ENCODE measurements around the gene N4BP2.

Gene N4BP2

GRCh38 chr4:40055511-40055862, 1.2 kb upstream of the N4BP2 start:
- TF ChIP-seq, protein P1, sequence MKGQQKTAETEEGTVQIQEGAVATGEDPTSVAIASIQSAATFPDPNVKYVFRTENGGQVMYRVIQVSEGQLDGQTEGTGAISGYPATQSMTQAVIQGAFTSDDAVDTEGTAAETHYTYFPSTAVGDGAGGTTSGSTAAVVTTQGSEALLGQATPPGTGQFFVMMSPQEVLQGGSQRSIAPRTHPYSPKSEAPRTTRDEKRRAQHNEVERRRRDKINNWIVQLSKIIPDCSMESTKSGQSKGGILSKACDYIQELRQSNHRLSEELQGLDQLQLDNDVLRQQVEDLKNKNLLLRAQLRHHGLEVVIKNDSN (IDR thresholded peaks at IDR 0.05), result no peak

DNA sequence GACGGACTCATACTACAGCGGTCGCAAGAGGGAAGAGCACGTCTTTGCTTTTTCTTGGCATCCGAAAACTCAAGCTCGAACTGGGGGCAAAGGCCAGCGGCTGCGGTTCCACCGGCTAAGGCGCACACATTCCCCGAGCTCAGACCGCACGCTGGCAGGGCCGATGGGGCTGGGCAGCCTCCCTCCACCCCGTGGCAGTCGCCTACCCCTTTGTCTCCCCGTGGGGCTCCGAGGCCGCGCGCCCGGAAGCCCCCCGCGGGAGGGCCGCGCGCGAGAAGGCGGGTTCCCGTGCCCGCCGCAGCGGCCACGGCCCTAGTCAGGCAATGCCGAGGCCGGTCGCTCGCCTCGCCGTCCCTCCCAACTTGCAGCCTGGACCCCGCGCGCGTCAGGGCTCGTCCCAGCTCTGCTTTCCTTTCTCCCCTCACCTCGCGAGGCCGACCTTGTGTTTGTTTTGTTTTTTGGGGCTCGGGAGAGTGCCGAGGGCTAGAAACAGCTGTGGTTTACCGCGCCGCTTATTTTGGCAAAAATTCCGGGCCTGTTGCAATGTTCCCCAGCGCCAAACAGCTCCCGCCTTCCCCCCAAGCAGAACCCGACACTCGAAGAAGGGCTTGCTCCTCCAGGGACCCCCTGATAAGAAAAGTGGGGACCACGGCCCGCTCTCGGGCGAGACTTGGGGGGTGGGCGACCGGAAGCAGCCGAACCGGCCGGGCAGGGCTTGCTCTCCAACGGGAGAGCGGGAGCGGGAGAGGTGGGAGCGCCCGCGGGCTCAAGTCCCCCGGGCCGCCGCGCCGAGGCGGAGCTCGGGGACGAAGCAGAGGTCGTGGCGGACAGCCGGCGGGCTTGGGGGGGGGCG, 561 bp upstream of the N4BP2 start:
- TF ChIP-seq TCF12 (IDR thresholded peaks at IDR 0.05; ENCODE audit: low read depth) (peak; percentile 29; the same call in 1 of the 2 replicates), EGR1 (IDR thresholded peaks at IDR 0.05) (no peak), TEAD4 (IDR thresholded peaks at IDR 0.05) (peak; percentile 16; the same call in 1 of the 2 replicates), ZBTB7A (IDR thresholded peaks at IDR 0.05; ENCODE audit: low read depth) (peak; percentile 70; the same call in 1 of the 2 replicates), MAX (IDR thresholded peaks at IDR 0.05) (peak; percentile 20; the same call in 1 of the 2 replicates), CEBPB (IDR thresholded peaks at IDR 0.05) (peak; percentile 58), TAF1 (IDR thresholded peaks at IDR 0.05; ENCODE audit: low read depth) (peak; percentile 42), RAD21 (IDR thresholded peaks at IDR 0.05; ENCODE audit: low read depth) (no peak; the same call in 1 of the 2 replicates), YY1 (IDR thresholded peaks at IDR 0.05; ENCODE audit: low read depth) (no peak; the same call in 1 of the 2 replicates), EP300 (IDR thresholded peaks at IDR 0.05; ENCODE audit: borderline replicate concordance) (0 out of 2 replicates have a peak, but pooled peaks have one; percentile 10), REST (IDR thresholded peaks at IDR 0.05; ENCODE audit: low read depth) (no peak), FOXM1 (IDR thresholded peaks at IDR 0.05; ENCODE audit: borderline replicate concordance, low read depth) (no peak), NFIC (IDR thresholded peaks at IDR 0.05) (no peak; the same call in 1 of the 2 replicates)
- TF ChIP-seq, protein P1 (IDR thresholded peaks at IDR 0.05), result no peak

DNA sequence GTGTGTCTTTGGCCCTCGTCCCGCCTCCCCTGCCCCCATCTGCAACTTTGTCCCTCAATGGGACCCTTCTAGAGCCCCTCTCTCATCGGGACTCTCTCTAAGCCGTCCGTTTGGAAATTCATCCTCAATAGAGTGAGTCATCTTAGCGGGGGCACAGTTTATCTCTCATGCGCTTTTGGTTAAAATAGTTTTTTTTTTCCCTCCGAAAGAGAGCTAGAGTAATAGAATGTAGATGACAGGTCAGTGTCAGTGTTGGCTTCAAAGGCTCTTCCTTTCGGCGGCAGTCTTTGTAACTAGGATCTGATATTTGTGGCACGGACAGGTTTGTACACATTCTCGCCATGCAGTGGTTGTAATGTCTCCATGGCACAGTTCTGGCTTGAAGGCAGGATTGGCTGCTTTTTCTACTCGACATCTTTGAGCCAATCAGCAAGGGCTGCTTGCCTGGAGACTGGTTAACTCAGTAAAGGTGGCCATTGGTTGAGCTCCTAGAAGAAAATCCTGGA, 989 bp downstream of the N4BP2 start:
- TF ChIP-seq YY1 (IDR thresholded peaks at IDR 0.05; ENCODE audit: low read depth) (0 out of 2 replicates have a peak, but pooled peaks have one; percentile 68), REST (IDR thresholded peaks at IDR 0.05; ENCODE audit: low read depth) (no peak), TAF1 (IDR thresholded peaks at IDR 0.05; ENCODE audit: low read depth) (0 out of 2 replicates have a peak, but pooled peaks have one; percentile 44), MAX (IDR thresholded peaks at IDR 0.05) (peak; percentile 19; the same call in 1 of the 2 replicates)

DNA sequence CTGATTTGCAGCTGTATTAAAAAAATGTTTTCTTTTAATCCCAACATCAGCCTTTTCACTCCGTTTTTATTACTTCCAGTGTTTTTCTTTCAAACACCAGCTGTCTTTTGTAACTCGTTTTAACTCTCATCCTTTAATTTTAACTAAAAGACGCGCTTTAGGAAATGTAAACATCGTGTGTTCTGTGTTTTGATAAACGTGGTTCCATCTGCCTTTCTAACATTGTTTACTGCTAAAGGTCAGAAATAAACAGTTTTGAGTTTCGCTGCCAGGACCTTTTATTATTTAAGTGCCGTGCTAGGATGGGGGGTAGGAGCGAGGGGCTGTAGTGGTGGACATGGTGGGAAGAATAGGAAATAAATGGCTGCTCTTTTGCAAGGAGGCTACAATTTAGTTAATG, 1.5 kb downstream of the N4BP2 start:
- TF ChIP-seq EP300 (IDR thresholded peaks at IDR 0.05; ENCODE audit: borderline replicate concordance) (no peak), CREB1 (IDR thresholded peaks at IDR 0.05; ENCODE audit: low read depth) (no peak), YY1 (IDR thresholded peaks at IDR 0.05; ENCODE audit: low read depth) (no peak), EGR1 (IDR thresholded peaks at IDR 0.05) (no peak), NFIC (IDR thresholded peaks at IDR 0.05) (no peak), TAF1 (IDR thresholded peaks at IDR 0.05; ENCODE audit: low read depth) (no peak)

- TF ChIP-seq RAD21 (IDR thresholded peaks at IDR 0.05; ENCODE audit: low read depth) (no peak), YY1 (IDR thresholded peaks at IDR 0.05; ENCODE audit: low read depth) (no peak), CREB1 (IDR thresholded peaks at IDR 0.05; ENCODE audit: low read depth) (no peak), EGR1 (IDR thresholded peaks at IDR 0.05) (no peak), EP300 (IDR thresholded peaks at IDR 0.05; ENCODE audit: borderline replicate concordance) (no peak), TCF12 (IDR thresholded peaks at IDR 0.05; ENCODE audit: low read depth) (no peak), ZBTB7A (IDR thresholded peaks at IDR 0.05; ENCODE audit: low read depth) (no peak), TAF1 (IDR thresholded peaks at IDR 0.05; ENCODE audit: low read depth) (no peak), MAX (IDR thresholded peaks at IDR 0.05) (no peak), TEAD4 (IDR thresholded peaks at IDR 0.05) (no peak), REST (IDR thresholded peaks at IDR 0.05; ENCODE audit: low read depth) (no peak), CEBPB (IDR thresholded peaks at IDR 0.05) (no peak), FOXM1 (IDR thresholded peaks at IDR 0.05; ENCODE audit: borderline replicate concordance, low read depth) (no peak), NFIC (IDR thresholded peaks at IDR 0.05) (no peak)
- TF ChIP-seq, protein P1 (IDR thresholded peaks at IDR 0.05), result no peak
Measured at GRCh38 chr4:40058854-40059253, 2.2 kb downstream of the N4BP2 start.

Measured in Ishikawa (cell line).